H1 (cell line): ENCODE results near the gene KLHL8. TPM values are rescaled to one million over a fixed set of nuclear protein-coding genes. Genes with fewer than 3 reads are reported as not detected.

ENCODE experiments used
- CTCF ChIA-PET: fragments of 300-600 bp; sonication (Branson Sonifier 250); formaldehyde crosslinking; loops from one replicate; lab custom pipeline; 2021; ENCODE audit not compliant: partially characterized antibody; lab: Charles Lee
- POLR2A ChIA-PET: fragments of 300-600 bp; sonication (Branson Sonifier 250); formaldehyde crosslinking; loops from one replicate; lab custom pipeline; 2021; ENCODE audit warnings: inconsistent platforms; ENCODE audit not compliant: partially characterized antibody; lab: Charles Lee
- DNase-seq, 2 experiments: peaks; one replicate each; pipeline versions ENCODE4 v3.0.0 to v3.0.0-alpha.2; 2010 to 2022; ENCODE audit warnings: low spot score in 2 of 2, low read depth in 1 of 2, mixed read lengths in 1 of 2
- FAIRE-seq: peaks from 2 replicates; lab custom pipeline; 2011; peaks lifted over from hg19 to GRCh38; lab: Jason Lieb, UNC
- H2AFZ ChIP-seq: 2 replicates; pipeline ENCODE4 v1.8.1; 2012; ENCODE audit warnings: low read length, inconsistent platforms
- H2AK5ac ChIP-seq: 2 replicates; pipeline ENCODE4 v1.6.1; 2013; ENCODE audit warnings: low read depth, low read length
- H2BK120ac ChIP-seq: replicated peaks from 2 replicates; pipeline ENCODE3; 2013; ENCODE audit warnings: low read depth, low read length, inconsistent platforms
- H2BK12ac ChIP-seq: 2 replicates; pipeline ENCODE4 v1.6.1; 2013; ENCODE audit warnings: low read depth, low read length
- H2BK15ac ChIP-seq: 2 replicates; pipeline ENCODE4 v1.6.1; 2013; ENCODE audit warnings: low read length
- H2BK20ac ChIP-seq: 2 replicates; pipeline ENCODE4 v1.6.1; 2013; ENCODE audit warnings: low read length
- H2BK5ac ChIP-seq: 2 replicates; pipeline ENCODE4 v1.6.1; 2013; ENCODE audit warnings: low read depth, low read length
- H3K14ac ChIP-seq: 2 replicates; pipeline ENCODE4 v1.6.1; 2013; ENCODE audit warnings: inconsistent platforms; ENCODE audit not compliant: insufficient read length
- H3K18ac ChIP-seq: 2 replicates; pipeline ENCODE4 v1.6.1; 2013; ENCODE audit warnings: low read length; ENCODE audit errors: extremely low read depth
- H3K23ac ChIP-seq: 2 replicates; pipeline ENCODE4 v1.6.1; 2013; ENCODE audit warnings: inconsistent platforms; ENCODE audit not compliant: insufficient read length
- H3K23me2 ChIP-seq: 2 replicates; pipeline ENCODE4 v1.6.1; 2013; ENCODE audit warnings: low read depth, low read length
- H3K27ac ChIP-seq: 2 replicates; pipeline ENCODE4 v1.6.1; 2011; ENCODE audit warnings: low read depth, low read length, inconsistent platforms
- H3K27me3 ChIP-seq, 4 experiments: replicated peaks in 1 of 4; 1 replicate in 1 of 4; 2 replicates in 3 of 4; pipeline versions ENCODE4 v1.6.1 to v1.8.1; 2011 to 2013; ENCODE audit warnings: low read length in 3 of 4, mild to moderate bottlenecking in 3 of 4, inconsistent platforms in 2 of 4, mixed read lengths in 2 of 4, moderate library complexity in 1 of 4; ENCODE audit not compliant: control insufficient read depth in 3 of 4, insufficient read depth in 3 of 4; ENCODE audit errors: extremely low read depth in 1 of 4
- H3K36me3 ChIP-seq, 4 experiments: 2 replicates each; pipeline versions ENCODE4 v1.6.1 to v1.8.1; 2011 to 2013; ENCODE audit warnings: mild to moderate bottlenecking in 4 of 4, low read length in 3 of 4, moderate library complexity in 2 of 4, control low read depth in 1 of 4, inconsistent platforms in 1 of 4; ENCODE audit not compliant: insufficient read depth in 4 of 4, control insufficient read depth in 2 of 4
- H3K4ac ChIP-seq: replicated peaks from 2 replicates; pipeline ENCODE3; 2013; ENCODE audit warnings: low read length, low read depth, mixed read lengths, inconsistent platforms; ENCODE audit not compliant: insufficient read length
- H3K4me1 ChIP-seq, 4 experiments: replicated peaks in 1 of 4; 1 replicate in 1 of 4; 2 replicates in 3 of 4; pipeline versions ENCODE4 v1.6.1 to v1.8.1; 2011 to 2013; ENCODE audit warnings: low read length in 3 of 4, inconsistent platforms in 2 of 4, mixed read lengths in 1 of 4; ENCODE audit not compliant: insufficient read depth in 4 of 4, control insufficient read depth in 3 of 4
- H3K4me2 ChIP-seq, 2 experiments: 2 replicates each; pipeline versions ENCODE4 v1.6.1 to v1.8.1; 2011 to 2013; ENCODE audit warnings: low read depth in 2 of 2, low read length in 2 of 2, control low read depth in 1 of 2, inconsistent platforms in 1 of 2, mild to moderate bottlenecking in 1 of 2; ENCODE audit not compliant: insufficient read depth in 1 of 2
- H3K4me3 ChIP-seq, 4 experiments: fragments of 200-600, 300-600 bp in 1 of 4; sonication (generic), shearing (Covaris generic), sonication (Bioruptor Twin) in 1 of 4; 2 replicates each; pipeline versions ENCODE4 v1.5.1 to v1.8.1; 2011 to 2016; ENCODE audit warnings: low read length in 4 of 4, low read depth in 3 of 4, control low read depth in 2 of 4, inconsistent platforms in 2 of 4, mild to moderate bottlenecking in 2 of 4, mixed read lengths in 1 of 4, moderate library complexity in 1 of 4; ENCODE audit not compliant: insufficient read depth in 2 of 4; ENCODE audit errors: extremely low read depth in 1 of 4
- H3K56ac ChIP-seq: replicated peaks from 2 replicates; pipeline ENCODE3; 2013; ENCODE audit warnings: low read depth, mild to moderate bottlenecking, mixed read lengths, low read length, inconsistent platforms; ENCODE audit not compliant: insufficient read length
- H3K79me1 ChIP-seq: 2 replicates; pipeline ENCODE4 v1.6.1; 2013; ENCODE audit warnings: low read depth, low read length, control low read depth
- H3K79me2 ChIP-seq, 2 experiments: 2 replicates each; pipeline versions ENCODE4 v1.6.1 to v1.8.1; 2012 to 2013; ENCODE audit warnings: low read length in 2 of 2, mild to moderate bottlenecking in 2 of 2, inconsistent platforms in 1 of 2; ENCODE audit not compliant: insufficient read depth in 2 of 2, control insufficient read depth in 1 of 2
- H3K9ac ChIP-seq, 4 experiments: replicated peaks in 1 of 4; 1 replicate in 1 of 4; 2 replicates in 3 of 4; pipeline versions ENCODE4 v1.6.1 to v1.8.1; 2011 to 2013; ENCODE audit warnings: low read depth in 3 of 4, low read length in 3 of 4, control low read depth in 2 of 4, mild to moderate bottlenecking in 2 of 4, moderate library complexity in 2 of 4, inconsistent platforms in 1 of 4; ENCODE audit errors: extremely low read depth in 1 of 4
- H3K9me3 ChIP-seq, 2 experiments: 2 replicates each; pipeline versions ENCODE4 v1.6.1 to v1.8.1; 2012 to 2013; ENCODE audit warnings: mild to moderate bottlenecking in 2 of 2, moderate library complexity in 2 of 2, control low read depth in 1 of 2, inconsistent platforms in 1 of 2, low read depth in 1 of 2, low read length in 1 of 2, mixed read lengths in 1 of 2; ENCODE audit not compliant: insufficient read depth in 2 of 2
- H4K20me1 ChIP-seq, 2 experiments: replicated peaks in 1 of 2; 2 replicates each; pipeline versions ENCODE3 to v1.8.1; 2011 to 2013; ENCODE audit warnings: inconsistent platforms in 2 of 2, low read length in 2 of 2, mild to moderate bottlenecking in 1 of 2; ENCODE audit not compliant: insufficient read depth in 2 of 2, control insufficient read depth in 1 of 2
- H4K5ac ChIP-seq: 2 replicates; pipeline ENCODE4 v1.6.1; 2013; ENCODE audit warnings: low read length, low read depth, mixed read lengths, inconsistent platforms; ENCODE audit not compliant: insufficient read length
- H4K8ac ChIP-seq: 2 replicates; pipeline ENCODE4 v1.8.0; 2013; ENCODE audit warnings: mild to moderate bottlenecking, moderate library complexity, low read length, inconsistent platforms; ENCODE audit not compliant: insufficient read depth; ENCODE audit errors: extremely low read depth
- H4K91ac ChIP-seq: replicated peaks from 2 replicates; pipeline ENCODE3; 2013; ENCODE audit warnings: low read length, mixed read lengths, inconsistent platforms; ENCODE audit not compliant: insufficient read length
- ASH2L ChIP-seq: fragments of 200-600, 300-600 bp; sonication (generic); IDR thresholded peaks from one replicate; pipeline ENCODE4 v1.7.1; 2017; ENCODE audit warnings: low read length
- CHD2 ChIP-seq: IDR thresholded peaks from 2 replicates; pipeline ENCODE4 v1.6.1; 2012; ENCODE audit warnings: low read length, improper control_type of control experiment
- FOSL1 ChIP-seq: IDR thresholded peaks from 2 replicates; pipeline ENCODE4 v1.6.1; 2011; ENCODE audit warnings: mild to moderate bottlenecking, low read depth, low read length, moderate library complexity; ENCODE audit not compliant: insufficient read depth
- GABPA ChIP-seq: IDR thresholded peaks from 2 replicates; pipeline ENCODE4 v1.6.1; 2011; ENCODE audit warnings: mild to moderate bottlenecking, low read length, moderate library complexity, borderline replicate concordance; ENCODE audit not compliant: insufficient read depth
- HDAC6 ChIP-seq: IDR thresholded peaks from one replicate; pipeline ENCODE4 v1.7.1; 2012; ENCODE audit warnings: low read depth, mild to moderate bottlenecking, inconsistent platforms, low read length, moderate library complexity
- JUND ChIP-seq: IDR thresholded peaks from 2 replicates; pipeline ENCODE4 v1.6.1; 2011; ENCODE audit warnings: mild to moderate bottlenecking, improper control_type of control experiment, low read length
- POLR2A ChIP-seq, 2 experiments: IDR thresholded peaks; 1 replicate in 1 of 2; 2 replicates in 1 of 2; pipeline ENCODE4 v1.6.1; 2011; ENCODE audit warnings: low read depth in 2 of 2, low read length in 2 of 2, mild to moderate bottlenecking in 2 of 2; ENCODE audit errors: control extremely low read depth in 1 of 2
- SIX5 ChIP-seq: IDR thresholded peaks from 2 replicates; pipeline ENCODE4 v1.6.1; 2011; ENCODE audit warnings: mild to moderate bottlenecking, low read depth, low read length
- SRF ChIP-seq: IDR thresholded peaks from 2 replicates; pipeline ENCODE4 v1.6.1; 2011; ENCODE audit warnings: mild to moderate bottlenecking, low read depth, low read length, moderate library complexity
- TCF12 ChIP-seq: IDR thresholded peaks from 2 replicates; pipeline ENCODE4 v1.6.1; 2011; ENCODE audit warnings: low read depth, mild to moderate bottlenecking, low read length
- YY1 ChIP-seq: IDR thresholded peaks from 2 replicates; pipeline ENCODE4 v1.6.1; 2011; ENCODE audit warnings: low read depth, mild to moderate bottlenecking, low read length
- WGBS, 2 experiments: shearing (Covaris generic) in 1 of 2; methylation state at CpG; one replicate each; pipeline versions ENCODE4 v1.1.6 to v1.1.7; 2013 to 2015; ENCODE audit warnings: low lambda C conversion rate in 2 of 2, mixed read lengths in 2 of 2, inconsistent platforms in 1 of 2, low coverage in 1 of 2, missing lambda C conversion rate in 1 of 2; ENCODE audit not compliant: insufficient replicate concordance in 2 of 2, insufficient coverage in 1 of 2, insufficient read length in 1 of 2; ENCODE audit errors: extremely low coverage in 1 of 2, missing lambda C conversion rate in 1 of 2; 5-methylcytosine and 5-hydroxymethylcytosine counted together
- polyA plus RNA-seq, 7 experiments: library from polyadenylated mRNA; depleted of rRNA in 3 of 7; stranded (reverse) in 5 of 7; unstranded in 2 of 7; fragments of >200 nt in 5 of 7; fragments of 200-250 nt in 2 of 7; gene quantifications; 1 replicate in 5 of 7; 2 replicates in 1 of 7; 4 replicates in 1 of 7; pipeline versions ENCODE4 v1.2.1 to v1.2.3, GENCODE V29; 2011 to 2013; ENCODE audit warnings: missing spikeins in 2 of 7, mixed read lengths in 2 of 7
- total RNA-seq: library from RNA; stranded (reverse); fragmentation: NEBNext Ultra II Directional; extraction: Animal tissue kit (Norgen Biotek cat#: 25700); gene quantifications from 2 replicates; pipeline ENCODE4 v1.2.1, GENCODE V29; 2021

KLHL8 gene
- total and polyA plus RNA-seq, 2 of the 8 experiments (the other 6 are each of a cell fraction or from before 2014, with no cell fraction given), result 0.94 to 8.1 TPM

GRCh38 chr4:87130985-87131703, 89.3 kb downstream of the KLHL8 start:
- H3K79me1 ChIP-seq, result no peaks in the 10 kb centered on the region
- ChIA-PET POLR2A (no interaction called here), CTCF (interaction anchor here (1.0 kb wide), 1 partner anchor 20 kb away, joined by 5 read pairs; no protein-coding TSS in a partner anchor)
- peaks cover 0 to 1% of the 10 kb centered on the region in 2 experiments for H4K20me1 ChIP-seq
- no peak overlapping the region for H2AFZ ChIP-seq
- no peak overlapping the region for H2BK12ac ChIP-seq
- no peak overlapping the region for H3K4me2 ChIP-seq
- no peak overlapping the region for H3K27ac ChIP-seq
- no peak overlapping the region for H2BK15ac ChIP-seq
- no peak overlapping the region for H3K9ac ChIP-seq
- 93% methylated on average over 7 of the region's 7 CpGs; no CpG with 5 or more reads in 1 of the 2 experiments for WGBS, 2 experiments
- H4K91ac ChIP-seq, result no peak overlapping the region
- no peak overlapping the region for H3K4ac ChIP-seq
- H2AK5ac ChIP-seq, result no peak overlapping the region
- H2BK20ac ChIP-seq, result no peak overlapping the region
- no peak overlapping the region for H2BK5ac ChIP-seq
- H3K14ac ChIP-seq, result no peak overlapping the region
- H3K18ac ChIP-seq, result no peak overlapping the region
- H3K9me3 ChIP-seq, result no peaks in the 10 kb centered on the region
- no peaks in the 10 kb centered on the region for H3K79me2 ChIP-seq
- DNase-seq (no peak), FAIRE-seq (no peak)
- no peaks in the 10 kb centered on the region for H3K4me1 ChIP-seq
- H4K8ac ChIP-seq, result no peak overlapping the region
- H3K36me3 ChIP-seq, result peaks cover 20 to 86% (median 62%) of the 10 kb centered on the region in 4 experiments
- no peak overlapping the region for H3K23ac ChIP-seq
- no peak overlapping the region for H4K5ac ChIP-seq
- no peaks in the 10 kb centered on the region for H3K23me2 ChIP-seq
- H3K56ac ChIP-seq, result no peak overlapping the region
- H2BK120ac ChIP-seq, result no peak overlapping the region
- H3K27me3 ChIP-seq, result no peaks in the 10 kb centered on the region
- TF ChIP-seq GABPA (no peak), YY1 (no peak), ASH2L (no peak), FOSL1 (no peak), POLR2A (IDR thresholded peaks at IDR 0.05; ENCODE audit: control extremely low read depth in 1 of 2, low read depth in 2 of 2, low read length in 2 of 2) (no peak), HDAC6 (no peak), CHD2 (no peak), SIX5 (no peak), TCF12 (no peak), JUND (no peak), SRF (no peak)
- H3K4me3 ChIP-seq, result no peak overlapping the region
